Heart left ventricle (tissue), 13 donors: ENCODE data around the gene DDHD1.

Experiments used
- CTCF ChIP-seq, 12 donors: fragments of 200-600 bp; sonication (generic) in 4 of 12; IDR thresholded peaks; one replicate each; pipeline versions ENCODE4 v1.5.0 to v1.8.0; 2018 to 2022; ENCODE audit warnings: antibody characterized with exemption in 12 of 12, mild to moderate bottlenecking in 5 of 12
- POLR2A ChIP-seq, 2 donors: fragments of 450-650 bp; IDR thresholded peaks; one replicate each; pipeline ENCODE4 v1.6.1; 2017; ENCODE audit warnings: antibody characterized with exemption in 2 of 2, mild to moderate bottlenecking in 2 of 2, moderate library complexity in 2 of 2
- donor health status: ischemic (EF 13 %, LVEDD 7.1; RV severe dilation, severe dysfunction).
- donor health status: DM: no; HTN: yes; CAD: no.
- donor health status: DM: no; HTN: no; CAD: no.
- donor health status: ischemic (EF 25% LVEDD 6.9; RV normal size, moderate dysfunction).
- donor health status: ischemic (EF 25% LVEDD 5.7; RV mildly dilated, moderate dysfunction).
- donor health status: ischemic (EF 35%, LVEDD 5.7; RV mildly dilated, moderate dysfunction).
- donor health status: nonischemic (EF 11% LVEDD 7.7; RV severe dilation, severe dysfunction).
- donor health status: DM: yes; HTN: yes; CAD: no.
- donor health status: PGD.
- donor health status: ischemic (EF 29% LVEDD 5.4; RV normal size, mild dysfunction).
- donor health status: nonischemic (EF 23%, LVEDD 6.1; RV moderate dilation, normal function).

GRCh38 chr14:52987042-52987441, 166.1 kb downstream of the DDHD1 start:
- TF ChIP-seq CTCF (IDR thresholded peaks at IDR 0.05) (no peak), POLR2A (IDR thresholded peaks at IDR 0.05) (no peak)
